Measurements from ENCODE around the gene GUCY2C.

The GUCY2C gene

DNA sequence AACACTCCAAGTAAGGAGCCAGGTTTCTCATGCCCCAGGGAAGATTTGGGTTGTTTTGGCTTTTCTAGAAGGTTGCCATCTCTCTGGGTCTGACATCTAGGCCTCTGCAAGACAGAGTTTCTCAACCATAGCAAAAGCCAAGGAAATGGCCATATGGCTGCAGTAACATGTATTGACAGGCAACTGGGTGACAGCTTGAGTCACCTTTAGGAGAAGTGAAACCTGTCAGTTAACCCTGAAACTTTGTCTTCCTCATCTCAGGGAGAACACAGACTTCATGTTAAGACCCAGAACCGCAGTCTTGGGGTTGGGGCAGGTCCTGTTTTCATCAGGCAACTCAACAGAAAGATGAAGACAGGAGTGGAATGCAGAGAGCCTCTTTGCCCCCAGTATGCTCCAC, 82.7 kb downstream of the GUCY2C start:
- TF ChIP-seq, protein P1, sequence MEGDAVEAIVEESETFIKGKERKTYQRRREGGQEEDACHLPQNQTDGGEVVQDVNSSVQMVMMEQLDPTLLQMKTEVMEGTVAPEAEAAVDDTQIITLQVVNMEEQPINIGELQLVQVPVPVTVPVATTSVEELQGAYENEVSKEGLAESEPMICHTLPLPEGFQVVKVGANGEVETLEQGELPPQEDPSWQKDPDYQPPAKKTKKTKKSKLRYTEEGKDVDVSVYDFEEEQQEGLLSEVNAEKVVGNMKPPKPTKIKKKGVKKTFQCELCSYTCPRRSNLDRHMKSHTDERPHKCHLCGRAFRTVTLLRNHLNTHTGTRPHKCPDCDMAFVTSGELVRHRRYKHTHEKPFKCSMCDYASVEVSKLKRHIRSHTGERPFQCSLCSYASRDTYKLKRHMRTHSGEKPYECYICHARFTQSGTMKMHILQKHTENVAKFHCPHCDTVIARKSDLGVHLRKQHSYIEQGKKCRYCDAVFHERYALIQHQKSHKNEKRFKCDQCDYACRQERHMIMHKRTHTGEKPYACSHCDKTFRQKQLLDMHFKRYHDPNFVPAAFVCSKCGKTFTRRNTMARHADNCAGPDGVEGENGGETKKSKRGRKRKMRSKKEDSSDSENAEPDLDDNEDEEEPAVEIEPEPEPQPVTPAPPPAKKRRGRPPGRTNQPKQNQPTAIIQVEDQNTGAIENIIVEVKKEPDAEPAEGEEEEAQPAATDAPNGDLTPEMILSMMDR (IDR thresholded peaks at IDR 0.05): no peak
- no peak for DNase-seq (ENCODE audit: low spot score)
- Histone ChIP-seq H3K27ac (no peak overlapping the region), H3K4me3 (no peak overlapping the region)

DNA sequence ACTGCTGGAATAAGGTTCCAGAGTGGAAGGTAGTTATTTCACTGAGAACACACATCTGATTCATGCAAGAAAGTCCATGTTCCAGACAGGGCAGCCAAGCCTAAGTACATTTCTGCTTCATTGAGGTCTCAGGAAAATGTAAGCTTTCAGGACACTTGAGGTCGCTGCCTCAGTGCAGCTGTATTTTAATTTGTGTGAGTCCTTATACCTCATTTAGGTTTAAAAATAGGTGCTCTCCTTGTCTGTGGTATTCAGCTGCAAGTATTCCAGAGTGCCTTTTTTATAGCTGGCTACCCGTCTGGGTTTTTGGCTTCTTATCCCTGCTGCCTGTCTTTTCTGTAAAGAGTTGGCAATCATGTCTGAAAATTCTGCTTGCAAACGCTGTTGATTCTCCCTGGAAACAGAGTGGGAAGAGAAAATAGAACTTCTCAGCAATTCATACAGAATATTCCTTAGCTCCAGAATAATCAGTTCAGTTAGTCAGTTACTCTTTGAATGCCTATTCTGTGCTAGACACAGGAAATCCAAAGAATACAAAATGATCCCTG, 83.4 kb downstream of the GUCY2C start:
- TF ChIP-seq, protein P1 (IDR thresholded peaks at IDR 0.05): no peak
- DNase-seq (ENCODE audit: low spot score): no peak
- Histone ChIP-seq H3K27ac (no peak overlapping the region), H3K4me3 (no peak overlapping the region)

DNA sequence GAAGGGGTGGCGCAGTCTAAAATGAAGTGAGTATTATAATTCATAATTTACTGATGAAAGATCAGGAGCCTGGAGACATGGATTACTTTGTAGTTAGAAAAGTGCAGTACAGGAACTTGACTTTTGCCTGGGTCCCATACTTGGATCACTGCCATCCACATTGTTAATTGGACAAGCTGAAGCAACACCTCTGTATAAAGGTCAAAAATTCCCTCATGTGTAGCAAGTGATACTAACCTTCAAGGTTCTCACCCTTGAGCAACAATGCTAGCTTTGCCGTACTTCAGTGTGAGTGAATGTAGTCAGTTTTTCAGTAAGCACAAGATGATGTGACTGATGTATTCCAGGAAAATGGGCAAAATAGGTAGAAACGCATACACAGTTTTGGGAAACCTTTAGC, 84.1 kb downstream of the GUCY2C start:
- no peak for DNase-seq (ENCODE audit: low spot score)
- TF ChIP-seq, protein P1 (IDR thresholded peaks at IDR 0.05): no peak
- H3K4me3 ChIP-seq: no peak overlapping the region
- no peak overlapping the region for H3K27ac ChIP-seq

DNA sequence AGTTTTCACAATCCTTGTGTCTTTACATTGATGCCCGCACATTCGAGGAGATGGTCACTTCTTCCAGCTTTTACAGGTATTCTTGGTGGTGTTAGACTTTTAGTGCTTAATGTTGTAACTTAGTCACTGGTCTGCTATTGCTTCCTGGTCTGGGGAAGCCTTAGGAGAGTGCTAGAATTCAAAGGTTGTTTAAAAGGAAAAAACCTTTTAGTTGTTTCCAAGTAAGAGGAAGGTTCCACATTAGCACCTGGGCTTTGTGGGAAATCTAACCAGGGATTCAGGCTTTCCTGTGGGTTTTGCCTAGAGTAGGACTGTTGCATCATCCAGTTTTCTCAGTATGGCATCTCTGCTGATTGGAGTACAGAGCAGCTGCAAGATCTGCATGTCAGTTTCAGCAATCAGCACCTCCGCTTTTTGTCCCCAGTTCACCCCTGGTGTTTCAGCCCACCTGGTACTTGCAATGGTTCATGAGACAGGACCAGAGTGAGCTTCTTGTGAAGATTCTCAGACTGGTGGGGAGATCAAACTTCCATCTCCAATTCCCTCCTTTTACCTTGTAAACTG, 84.7 kb downstream of the GUCY2C start:
- no peak for DNase-seq (ENCODE audit: low spot score)
- H3K27ac ChIP-seq: no peak overlapping the region
- TF ChIP-seq, protein P1 (IDR thresholded peaks at IDR 0.05): no peak
- no peak overlapping the region for H3K4me3 ChIP-seq

DNA sequence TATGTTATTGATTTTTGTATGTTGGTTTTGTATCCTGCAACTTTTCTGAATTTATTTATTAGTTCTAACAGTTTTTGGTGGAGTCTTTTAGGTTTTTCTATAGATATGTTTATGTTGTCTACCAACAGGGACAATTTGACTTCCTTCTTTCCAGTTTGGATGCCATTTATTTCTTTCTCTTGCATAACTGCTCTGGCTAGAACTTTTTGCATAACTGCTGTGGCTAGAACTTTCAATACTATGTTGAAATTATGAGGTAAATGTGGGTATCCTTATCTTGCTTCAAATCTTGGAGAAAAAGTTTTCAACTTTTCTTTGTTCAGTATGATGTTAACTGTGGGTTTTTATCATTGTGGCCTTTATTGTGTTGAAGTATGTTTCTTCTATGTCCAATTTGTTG, 88.8 kb downstream of the GUCY2C start:
- TF ChIP-seq, protein P1 (IDR thresholded peaks at IDR 0.05): no peak
- H3K27ac ChIP-seq: no peak overlapping the region
- DNase-seq (ENCODE audit: low spot score): no peak
- H3K4me3 ChIP-seq: no peak overlapping the region

DNA sequence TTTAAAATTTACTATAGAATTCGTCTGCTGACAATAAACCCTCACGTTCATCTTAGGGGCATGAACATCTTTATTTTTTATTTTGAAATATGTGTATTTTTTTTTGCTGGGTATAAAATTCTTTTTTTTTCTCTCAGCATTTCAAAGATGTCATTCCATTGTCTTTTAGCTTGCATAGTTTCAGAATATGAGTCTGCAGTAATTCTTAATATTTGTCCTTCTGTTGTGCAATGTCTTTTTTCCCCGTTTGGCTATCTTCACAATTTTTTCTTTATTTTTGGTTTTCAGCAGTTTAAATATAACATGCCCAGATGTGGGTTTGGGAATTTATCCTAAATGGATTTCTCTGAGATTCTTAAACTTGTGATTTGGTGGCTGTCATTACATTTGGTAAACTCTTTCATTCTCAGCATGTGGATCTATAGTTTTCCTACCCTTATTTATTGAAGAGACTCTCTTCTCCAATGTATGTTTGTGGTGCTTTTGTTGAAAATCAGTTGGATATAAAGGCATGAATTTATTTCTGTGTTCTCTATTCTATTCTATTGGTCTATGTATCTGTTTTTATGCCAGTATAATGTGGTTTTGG, 90.9 kb downstream of the GUCY2C start:
- no peak overlapping the region for H3K27ac ChIP-seq
- TF ChIP-seq, protein P1 (IDR thresholded peaks at IDR 0.05): no peak
- DNase-seq (ENCODE audit: low spot score): no peak
- H3K4me3 ChIP-seq: no peak overlapping the region

Data from coronary artery (tissue), 2 donors.